Skin epidermis (tissue), 12 donors: Measurements from ENCODE around the gene ATAD1.
A peak's percentile ranks its signal among the peaks of the same experiment; 100 is the strongest.
"Not testable (repeated sequence)": the region's sequence is repeated elsewhere in the genome, so short reads cannot be mapped to it uniquely, and the experiment has no call there.

Experiments used
- H3K27ac ChIP-seq, 21 experiments: fragments of 200-600 bp; sonication (generic) in 11 of 21; one replicate each; pipeline ENCODE4 v1.5.0; 2020; ENCODE audit warnings: mild to moderate bottlenecking in 3 of 21, inconsistent platforms in 2 of 21, moderate library complexity in 2 of 21
- H3K4me3 ChIP-seq, 7 experiments: fragments of 200-600 bp; sonication (generic) in 2 of 7; one replicate each; pipeline ENCODE4 v1.5.0; 2020; ENCODE audit warnings: inconsistent platforms in 2 of 7, mild to moderate bottlenecking in 2 of 7, moderate library complexity in 1 of 7

The ATAD1 gene

DNA sequence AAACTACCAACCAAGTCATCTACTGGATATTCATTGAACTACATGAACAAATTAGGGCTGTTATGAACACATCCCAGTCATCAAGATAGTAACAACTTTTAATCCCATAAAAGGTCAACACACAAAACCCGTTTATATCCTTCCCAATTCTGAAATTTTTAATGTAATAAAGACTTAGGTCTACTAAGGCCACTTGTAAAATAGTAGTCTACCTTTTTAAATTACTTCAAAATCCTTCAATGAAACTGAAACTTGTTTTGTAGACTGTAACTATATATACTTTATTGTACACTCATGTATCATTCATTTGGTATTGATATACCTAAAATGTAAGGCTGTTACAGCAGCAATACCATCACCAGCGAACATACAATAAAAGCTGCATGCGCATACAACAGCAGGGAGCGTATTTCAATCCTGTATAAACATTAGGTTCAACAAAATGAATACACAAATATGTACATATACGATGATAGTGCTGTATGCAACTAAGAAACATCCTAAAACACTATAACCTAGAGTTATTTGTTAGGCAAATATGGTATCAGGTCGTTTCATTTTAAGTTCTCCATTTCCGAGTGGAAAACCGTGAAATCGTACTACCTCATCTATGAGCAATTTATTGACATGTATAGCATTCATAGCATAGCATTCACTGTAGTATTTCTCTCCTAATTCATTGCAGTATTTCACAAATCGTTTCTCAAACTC is 973 bp downstream of the ATAD1 start:
- peak overlapping the region; percentile 58 to 88 (median 77) for H3K4me3 ChIP-seq
- peak overlapping the region in 20 of 21 experiments; percentile 73 to 96 (median 90) for H3K27ac ChIP-seq

DNA sequence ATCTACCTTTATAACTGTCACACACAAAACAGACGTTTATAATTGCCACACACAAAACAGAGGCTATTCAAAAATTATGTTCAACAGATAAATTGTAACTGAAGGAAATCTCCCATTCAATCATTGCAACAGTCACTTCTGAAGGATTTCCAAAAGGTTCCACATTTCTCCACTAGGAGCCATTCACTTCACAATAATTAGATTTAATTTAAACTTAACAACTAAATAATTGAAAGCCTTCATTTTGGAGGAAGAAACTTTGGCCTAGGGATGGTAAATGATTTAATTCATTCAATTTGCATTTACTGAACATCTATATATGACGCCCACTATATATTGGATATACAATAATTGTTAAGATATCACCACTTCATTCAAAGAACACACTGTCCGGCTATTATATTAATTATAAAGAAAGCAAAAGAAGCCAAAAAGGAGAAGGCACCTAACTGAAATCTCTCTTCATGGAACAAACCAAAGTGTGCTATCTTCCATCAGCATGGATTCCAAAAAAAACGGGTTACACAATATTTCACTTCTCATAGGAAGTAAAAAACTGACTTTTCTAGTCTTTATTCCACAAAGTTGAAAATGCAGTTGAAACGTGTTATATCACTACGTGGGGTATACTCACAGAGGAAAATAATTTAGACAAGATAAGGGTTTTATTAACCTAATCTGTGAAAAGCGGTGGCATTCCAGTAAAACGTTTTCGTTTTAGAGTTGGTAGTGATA is 1.7 kb downstream of the ATAD1 start:
- Histone ChIP-seq H3K4me3 (peak overlapping the region in 1 of 7 experiments; percentile 72), H3K27ac (peak overlapping the region in 1 of 21 experiments; percentile 91)

DNA sequence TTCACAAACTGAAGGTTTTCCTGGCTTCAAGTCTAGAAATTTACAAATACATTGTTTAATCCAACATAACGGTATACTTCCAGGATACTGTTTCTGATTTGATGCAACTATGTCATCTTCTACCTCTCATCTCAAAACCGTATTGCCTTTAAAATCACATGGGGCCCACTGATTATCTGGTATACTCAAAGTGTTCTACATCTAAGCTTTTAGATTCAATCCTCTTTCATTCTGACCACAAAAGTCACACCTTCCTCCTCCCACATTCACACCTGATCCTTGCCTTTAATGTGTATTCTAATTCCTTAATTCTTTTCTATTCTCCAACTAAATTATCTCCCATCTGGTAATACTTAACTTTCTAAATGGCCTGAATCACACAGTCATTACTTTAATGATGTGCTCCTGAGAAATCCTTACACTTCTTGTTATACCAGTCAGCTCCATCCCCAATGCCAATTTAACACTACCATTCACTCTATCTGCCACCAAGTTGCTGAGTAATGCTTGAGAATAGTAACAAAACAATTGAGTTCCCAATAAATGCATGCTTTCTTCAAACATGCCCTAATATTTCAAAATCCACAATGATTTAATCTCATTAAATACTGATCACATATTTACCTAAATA is 13.0 kb downstream of the ATAD1 start:
- Histone ChIP-seq H3K4me3 (no peak overlapping the region), H3K27ac (no peak overlapping the region)

DNA sequence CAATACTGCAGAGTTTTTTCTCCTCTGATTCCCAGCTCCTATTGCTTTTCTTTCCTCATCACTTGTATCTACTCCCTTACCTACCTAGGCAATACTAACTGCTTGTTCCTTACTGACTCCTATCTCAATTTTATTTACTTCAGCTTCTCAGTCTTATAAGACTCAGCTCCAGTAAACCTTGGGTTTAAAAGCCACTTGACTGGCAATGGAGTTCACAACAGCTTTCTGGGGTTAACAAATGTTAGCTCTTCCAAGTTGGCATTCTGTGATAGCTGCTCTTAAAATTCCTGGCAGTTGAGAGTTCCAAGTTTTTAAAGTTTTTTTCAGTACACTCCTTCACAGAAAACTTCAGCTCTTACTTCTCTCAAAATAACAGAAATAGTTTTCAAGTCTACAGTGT is 14.2 kb downstream of the ATAD1 start:
- Histone ChIP-seq H3K27ac (no peak overlapping the region), H3K4me3 (no peak overlapping the region)

DNA sequence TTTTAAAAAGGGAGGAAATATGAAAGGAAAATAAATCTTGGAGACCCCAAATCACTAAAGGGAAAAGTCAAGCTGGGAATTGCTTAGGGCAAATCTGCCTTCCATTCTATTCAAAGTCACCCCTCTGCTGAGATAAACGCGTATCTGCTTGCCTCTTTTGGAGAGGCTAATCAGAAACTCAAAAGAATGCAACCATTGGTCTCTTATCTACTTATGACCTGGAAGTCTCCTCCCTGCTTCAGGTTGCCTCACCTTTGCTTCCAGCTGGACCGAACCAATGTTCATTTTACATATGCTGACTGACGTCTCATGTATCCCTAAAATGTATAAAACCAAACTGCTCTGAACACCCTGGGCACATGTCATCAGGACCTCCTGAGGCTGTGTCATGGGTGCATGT is 14.7 kb downstream of the ATAD1 start:
- H3K27ac ChIP-seq = no peak overlapping the region
- no peak overlapping the region for H3K4me3 ChIP-seq

DNA sequence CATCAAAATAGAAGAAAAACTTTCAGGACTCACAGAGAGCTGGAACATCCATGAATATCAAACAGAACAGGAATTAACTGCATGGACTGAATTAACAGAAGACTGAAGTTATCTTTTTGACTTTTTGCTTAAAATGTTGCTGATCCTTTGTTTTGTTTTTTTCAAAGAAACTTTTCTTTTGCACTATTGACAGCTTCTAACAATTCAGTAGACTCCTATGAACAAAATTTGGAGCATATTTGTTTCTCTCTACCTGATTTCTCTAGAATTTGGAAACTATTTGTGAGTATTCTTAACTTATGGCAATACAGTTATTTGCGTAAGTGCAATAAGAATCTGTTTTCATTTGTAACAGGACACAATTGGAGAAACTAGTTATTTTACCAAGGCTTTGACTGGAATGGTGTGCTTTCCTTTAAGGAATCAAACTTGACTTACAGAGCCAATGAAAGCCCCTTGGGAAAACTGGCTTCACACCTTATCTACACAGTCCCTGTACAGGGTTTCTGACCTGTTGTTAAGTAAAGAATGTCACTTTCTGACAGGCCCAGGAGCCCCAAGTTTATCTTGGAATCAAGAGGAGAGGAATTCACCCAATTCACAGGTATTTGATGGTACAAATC is 16.1 kb downstream of the ATAD1 start:
- not testable (repeated sequence) for H3K27ac ChIP-seq, H3K4me3 ChIP-seq

DNA sequence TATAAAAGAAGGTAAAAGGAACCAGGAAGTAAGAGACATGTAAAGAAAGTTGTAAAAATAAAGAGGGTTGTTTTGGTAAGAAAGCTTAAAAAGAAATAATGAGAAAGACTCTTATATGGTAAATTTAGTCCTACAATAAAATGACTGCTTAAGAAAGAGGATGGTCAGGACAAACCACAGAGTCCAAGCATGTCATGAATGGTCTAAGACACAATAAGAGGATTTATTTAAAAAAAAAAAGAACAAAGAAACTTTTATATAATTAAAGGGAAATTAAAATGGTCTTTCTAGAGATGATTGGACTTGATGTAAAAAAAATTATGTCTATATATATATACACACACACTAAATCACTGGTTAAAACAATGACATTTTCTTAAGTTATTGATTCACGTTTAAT is 18.2 kb downstream of the ATAD1 start:
- H3K27ac ChIP-seq = no peak overlapping the region

DNA sequence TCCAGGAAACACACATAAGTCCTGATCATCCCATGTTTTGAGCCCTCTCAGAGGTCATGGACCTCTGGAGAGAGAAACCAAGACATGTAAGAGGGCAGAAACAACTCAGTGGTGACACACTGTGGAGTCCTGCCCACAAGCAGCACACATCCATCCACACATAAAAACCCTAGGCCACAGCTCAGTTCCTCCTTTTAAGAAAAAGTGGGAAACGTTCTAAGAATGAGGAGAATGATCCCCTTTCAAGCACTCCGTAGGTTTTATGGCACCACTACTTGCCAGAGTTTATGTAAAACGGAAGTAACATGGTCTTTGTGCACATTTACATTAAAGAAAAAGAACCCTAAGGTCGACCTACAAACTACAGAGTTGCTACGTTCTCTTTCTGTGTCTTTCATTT is 19.9 kb downstream of the ATAD1 start:
- no peak overlapping the region for H3K27ac ChIP-seq
- no peak overlapping the region for H3K4me3 ChIP-seq

More for the DNA sequence above, 18.2 kb downstream of the ATAD1 start:
- no peak overlapping the region for H3K4me3 ChIP-seq

DNA sequence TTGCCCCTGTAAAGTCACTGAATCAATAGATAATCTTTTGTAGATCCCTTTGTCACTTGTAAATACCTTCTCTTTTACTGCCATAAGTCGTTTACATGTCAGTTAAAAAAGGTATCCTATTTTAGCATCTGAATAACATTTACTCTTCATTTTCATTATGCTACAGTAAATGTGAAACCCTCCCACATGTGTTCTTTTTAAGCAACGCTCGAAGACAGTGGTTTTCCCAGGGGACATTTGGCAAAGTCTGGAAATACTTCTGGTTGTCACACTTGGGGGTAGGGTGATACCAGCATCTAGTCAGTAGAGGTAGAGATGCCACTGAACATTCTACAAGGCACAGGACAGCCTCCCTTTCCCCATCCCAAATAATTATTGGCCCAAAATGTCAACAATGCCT is 23.7 kb downstream of the ATAD1 start:
- Histone ChIP-seq H3K4me3 (no peak overlapping the region), H3K27ac (no peak overlapping the region)

DNA sequence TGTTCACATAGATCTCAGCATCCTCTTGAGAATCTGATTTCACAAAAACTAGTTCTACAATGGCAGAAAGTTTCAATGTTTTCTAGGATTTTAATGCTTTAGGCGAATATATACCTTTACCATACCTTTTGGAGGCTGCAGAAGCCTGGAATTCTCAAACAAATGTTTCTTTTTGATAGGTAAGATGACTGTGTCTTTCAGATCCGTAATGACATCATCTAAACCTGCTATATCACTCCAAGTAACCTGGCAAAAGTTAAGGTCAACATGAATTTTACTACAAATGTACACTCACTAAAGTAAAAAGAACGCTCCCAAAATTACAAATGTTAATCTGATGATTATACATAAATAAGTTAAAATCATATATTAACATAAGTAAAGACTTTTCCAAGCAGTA is 27.8 kb downstream of the ATAD1 start:
- H3K4me3 ChIP-seq = no peak overlapping the region

DNA sequence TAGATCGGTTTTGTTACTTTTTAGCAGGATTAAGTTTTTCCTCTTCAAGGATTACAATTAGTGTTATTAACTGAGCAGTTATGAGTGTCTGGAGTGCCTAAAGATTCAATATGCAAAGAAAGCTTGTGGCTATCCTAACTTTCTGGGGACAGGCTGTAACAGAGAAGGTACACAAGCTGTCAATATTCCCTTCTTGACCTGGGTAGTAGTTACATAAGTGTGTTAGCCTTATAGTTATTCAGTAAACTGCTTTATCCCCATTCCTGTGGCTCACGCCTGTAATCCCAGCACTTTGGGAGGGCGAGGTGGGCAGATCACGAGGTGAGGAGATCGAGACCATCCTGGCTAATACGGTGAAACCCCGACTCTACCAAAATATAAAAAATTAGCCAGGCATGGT is 31.6 kb downstream of the ATAD1 start:
- Histone ChIP-seq H3K27ac (no peak overlapping the region), H3K4me3 (no peak overlapping the region)

More for the DNA sequence above, 27.8 kb downstream of the ATAD1 start:
- H3K27ac ChIP-seq = no peak overlapping the region

DNA sequence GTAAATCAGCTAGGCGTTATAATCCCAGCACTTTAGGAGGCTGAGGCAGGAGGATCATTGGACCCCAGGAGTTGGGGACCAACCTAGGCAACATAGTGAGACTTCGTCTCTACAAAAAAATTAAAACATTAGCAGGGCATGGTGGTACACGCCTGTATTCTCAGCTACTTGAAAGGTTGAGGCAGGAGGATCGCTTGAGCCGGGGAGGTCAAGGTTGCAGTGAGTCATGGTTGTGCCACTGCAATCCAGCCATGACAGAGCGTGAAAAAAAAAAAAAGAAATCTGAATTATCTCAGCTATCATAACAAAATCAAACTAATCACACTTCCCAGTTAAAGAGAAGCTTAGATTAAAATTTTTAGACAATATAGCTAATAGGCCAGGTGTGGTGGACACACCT is 35.3 kb downstream of the ATAD1 start:
- no peak overlapping the region for H3K4me3 ChIP-seq
- H3K27ac ChIP-seq = no peak overlapping the region

DNA sequence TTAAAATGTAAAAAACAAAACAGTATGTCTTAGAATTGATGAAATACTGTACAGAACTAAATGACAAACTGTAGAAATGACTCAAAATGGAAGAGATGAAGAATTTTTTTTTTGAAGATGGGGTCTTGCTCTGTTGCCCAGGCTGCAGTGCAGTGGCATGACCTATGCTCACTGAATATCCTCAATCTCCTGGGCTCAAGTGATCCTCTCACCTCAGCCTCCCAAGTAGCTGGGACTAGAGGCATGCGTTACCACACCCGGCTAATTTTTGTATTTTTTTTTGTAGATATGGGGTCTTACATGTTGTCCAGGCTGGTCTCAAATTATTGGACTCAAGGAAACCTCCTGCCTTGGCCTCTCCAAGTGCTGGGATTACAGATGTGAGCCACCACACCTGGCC is 36.5 kb downstream of the ATAD1 start:
- H3K4me3 ChIP-seq = no peak overlapping the region
- no peak overlapping the region for H3K27ac ChIP-seq

DNA sequence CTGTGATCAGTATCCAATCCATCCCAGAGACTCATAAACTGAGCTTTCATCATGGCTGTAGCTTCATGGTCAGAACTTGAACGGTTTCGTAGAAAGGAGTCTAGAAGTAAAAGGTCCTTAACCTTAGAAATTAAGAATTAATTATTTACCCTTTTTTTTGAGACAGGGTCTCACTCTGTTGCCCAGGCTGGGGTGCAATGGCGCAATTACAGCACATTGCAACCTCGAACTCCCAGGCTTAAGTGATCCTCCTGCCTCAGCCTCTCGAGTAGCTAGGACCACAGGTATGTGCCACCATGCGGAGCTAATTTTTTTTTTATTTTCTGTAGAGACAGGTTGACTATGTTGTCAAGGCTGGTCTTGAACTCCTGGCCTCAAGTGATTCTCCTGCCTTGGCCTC is 41.7 kb downstream of the ATAD1 start:
- Histone ChIP-seq H3K27ac (no peak overlapping the region), H3K4me3 (no peak overlapping the region)

DNA sequence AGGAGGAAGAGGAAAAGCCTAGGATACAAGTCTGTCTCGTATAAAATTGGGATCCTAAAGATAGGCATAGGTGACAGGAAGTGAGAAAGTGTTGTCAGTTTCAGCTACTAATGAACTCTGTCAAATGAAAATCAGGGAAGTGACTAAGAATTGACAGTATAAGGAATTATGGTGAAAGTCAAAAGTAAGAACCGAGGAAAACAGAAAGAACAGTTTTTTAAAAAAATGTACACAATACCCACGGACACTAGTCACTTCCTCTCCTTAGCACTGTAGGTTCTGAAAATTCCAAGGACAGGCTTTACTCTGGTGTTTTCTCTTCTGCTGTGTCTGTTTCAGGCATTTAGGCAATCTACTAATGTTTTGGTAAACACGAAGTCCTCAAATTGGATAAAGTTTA is 42.3 kb downstream of the ATAD1 start:
- Histone ChIP-seq H3K27ac (peak overlapping the region in 3 of 21 experiments; percentile 10 to 29 (median 12)), H3K4me3 (no peak overlapping the region)

DNA sequence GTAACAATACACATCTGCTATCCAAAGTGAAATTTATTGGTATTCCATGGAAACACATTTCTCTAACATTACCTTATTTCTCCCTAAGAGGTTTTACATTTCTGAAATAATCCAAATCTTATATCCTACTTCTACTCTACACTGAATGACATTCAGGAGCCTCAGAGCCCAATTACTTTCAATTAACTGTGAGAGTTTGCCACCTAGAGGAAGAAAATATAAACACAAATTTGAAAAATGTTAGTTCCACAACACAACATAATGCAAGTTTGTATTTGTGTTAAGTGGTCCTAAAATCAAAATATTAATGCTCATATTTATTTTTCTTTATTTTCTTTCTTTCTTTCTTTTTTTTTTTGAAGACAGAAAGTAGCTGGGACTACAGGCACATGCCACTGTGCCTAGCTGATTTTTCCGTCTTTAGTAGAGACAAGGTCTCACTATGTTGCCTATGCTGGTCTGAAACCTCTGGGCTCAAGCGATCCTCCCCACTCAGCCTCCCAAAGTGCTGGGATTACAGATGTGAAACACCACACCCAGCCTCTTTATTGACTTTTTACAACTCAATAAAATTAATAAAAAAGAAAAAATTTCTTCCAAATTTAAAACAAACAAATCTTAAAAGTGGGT is 46.0 kb downstream of the ATAD1 start:
- no peak overlapping the region for H3K27ac ChIP-seq
- no peak overlapping the region for H3K4me3 ChIP-seq

DNA sequence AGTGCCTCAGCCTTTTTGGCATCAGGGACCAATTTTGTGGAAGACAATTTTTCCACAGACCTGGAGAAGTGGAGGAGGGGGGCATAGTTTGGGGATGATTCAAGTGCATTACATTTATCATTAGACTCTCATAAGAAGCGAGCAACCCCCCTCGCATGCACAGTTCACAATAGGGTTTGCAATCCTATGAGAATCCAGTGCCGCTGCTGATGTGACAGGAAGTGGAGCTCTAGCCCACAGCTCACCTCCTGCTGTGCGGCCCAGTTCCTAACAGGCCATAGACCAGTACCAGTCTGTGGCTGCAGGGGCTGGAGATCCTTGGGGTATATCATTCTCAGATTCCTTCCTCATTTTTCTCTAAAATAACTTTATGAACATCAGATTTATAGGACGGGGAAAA is 50.8 kb downstream of the ATAD1 start:
- H3K4me3 ChIP-seq = no peak overlapping the region
- no peak overlapping the region for H3K27ac ChIP-seq

DNA sequence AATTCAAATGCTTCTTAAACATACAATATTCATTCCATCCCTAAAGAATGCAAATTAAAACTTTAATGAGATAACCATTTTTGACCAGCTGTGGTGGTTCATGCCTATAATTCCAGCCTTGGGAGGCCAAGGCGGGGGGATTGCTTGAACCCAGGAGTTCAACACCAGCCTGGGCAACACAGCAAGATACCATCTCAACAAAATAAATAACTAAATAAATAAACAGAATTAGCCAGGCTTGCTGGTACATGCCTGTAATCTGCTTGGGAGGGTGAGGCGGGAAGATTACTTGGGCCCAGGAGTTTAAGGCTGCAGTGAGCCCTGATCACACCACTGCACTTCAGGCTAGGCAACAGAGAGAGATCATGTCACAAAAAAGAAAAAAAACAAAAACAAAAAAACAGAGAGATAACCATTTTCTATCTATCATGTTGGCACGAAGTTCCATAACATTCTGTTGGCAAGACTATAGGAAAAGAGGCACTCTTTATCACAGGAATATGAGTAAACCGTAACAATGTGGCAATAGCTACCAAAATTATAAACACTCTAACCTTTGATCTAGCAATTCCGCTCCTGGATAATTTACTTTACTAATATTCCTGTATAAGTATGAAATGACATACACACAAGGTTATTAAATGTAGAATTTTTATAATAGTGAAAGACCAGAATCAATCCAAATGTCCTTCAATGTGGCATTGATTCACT is 52.2 kb downstream of the ATAD1 start:
- no peak overlapping the region for H3K4me3 ChIP-seq
- H3K27ac ChIP-seq = no peak overlapping the region

DNA sequence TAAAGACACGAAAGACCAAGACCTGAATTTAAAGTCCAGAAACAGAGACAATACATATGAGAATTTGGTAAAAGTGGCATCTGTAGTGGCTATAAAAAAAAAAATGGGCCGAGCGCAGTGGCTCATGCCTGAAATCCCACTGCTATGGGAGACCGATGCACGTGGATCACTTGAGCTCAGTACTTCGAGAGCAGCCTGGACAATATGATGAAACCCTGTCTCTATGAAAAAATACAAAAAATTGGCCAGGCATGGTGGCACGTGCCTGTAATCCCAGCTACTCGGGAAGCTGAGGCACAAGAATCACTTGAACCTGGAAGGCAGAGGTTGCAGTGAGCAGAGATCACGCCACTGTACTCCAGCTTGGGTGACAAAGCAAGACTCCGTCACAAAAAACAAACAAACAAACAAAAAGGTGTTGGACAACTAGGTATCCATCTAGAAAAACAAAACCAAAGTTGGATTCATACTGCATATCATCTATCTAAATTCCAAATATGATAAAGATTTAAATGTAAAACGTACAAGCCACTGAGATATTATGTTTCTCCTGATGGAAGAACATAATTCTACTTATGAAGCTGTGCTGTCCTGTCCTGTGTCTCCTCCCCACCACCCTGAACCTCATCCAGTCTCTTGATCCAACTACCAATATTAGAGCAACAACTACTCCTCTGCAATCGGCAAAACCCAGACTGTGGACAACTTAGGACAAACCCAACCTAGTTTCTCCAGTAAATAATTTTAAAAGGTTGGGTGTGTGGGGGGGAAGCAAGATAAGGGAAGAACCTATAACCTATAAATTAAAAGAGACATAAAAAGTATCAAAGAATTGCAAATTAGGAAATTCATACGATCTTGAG is 53.7 kb downstream of the ATAD1 start:
- H3K27ac ChIP-seq = no peak overlapping the region
- no peak overlapping the region for H3K4me3 ChIP-seq
